Loucy (cell line): Measurements from ENCODE around the gene STOM.

Experiments
- H2AFZ ChIP-seq: fragments of 200-600 bp; sonication (generic); 2 replicates; pipeline ENCODE4 v1.6.0; 2016; ENCODE audit warnings: antibody characterized with exemption, mild to moderate bottlenecking, low read length, moderate library complexity
- H3F3A ChIP-seq: fragments of 200-600 bp; 2 replicates; pipeline ENCODE4 v1.6.0; 2016; ENCODE audit warnings: antibody characterized with exemption, low read depth, mild to moderate bottlenecking
- H3K27me3 ChIP-seq: fragments of 200-600 bp; sonication (generic); 2 replicates; pipeline ENCODE4 v1.6.1; 2014; ENCODE audit warnings: low read length, mild to moderate bottlenecking; ENCODE audit not compliant: insufficient read depth, poor library complexity, severe bottlenecking
- H3K36me3 ChIP-seq: fragments of 200-600 bp; sonication (generic); 2 replicates; pipeline ENCODE4 v1.6.1; 2016; ENCODE audit warnings: low read length; ENCODE audit not compliant: insufficient read depth
- H3K4me1 ChIP-seq: fragments of 200-600 bp; sonication (generic); 2 replicates; pipeline ENCODE4 v1.5.1; 2014; ENCODE audit warnings: low read length, mild to moderate bottlenecking; ENCODE audit not compliant: insufficient read depth, poor library complexity, severe bottlenecking
- H3K4me2 ChIP-seq: fragments of 200-600 bp; sonication (generic); 2 replicates; pipeline ENCODE4 v1.6.0; 2014; ENCODE audit warnings: antibody characterized with exemption, low read length, low read depth, mild to moderate bottlenecking; ENCODE audit not compliant: poor library complexity, severe bottlenecking
- H3K4me3 ChIP-seq: fragments of 200-600 bp; sonication (generic); 2 replicates; pipeline ENCODE4 v1.5.1; 2014; ENCODE audit warnings: low read length, mild to moderate bottlenecking, mixed read lengths; ENCODE audit not compliant: poor library complexity, severe bottlenecking
- H3K79me2 ChIP-seq: fragments of 200-600 bp; sonication (generic); 2 replicates; pipeline ENCODE4 v1.6.1; 2014; ENCODE audit warnings: low read length; ENCODE audit not compliant: insufficient read depth
- H3K9ac ChIP-seq: fragments of 200-600 bp; sonication (generic); 2 replicates; pipeline ENCODE4 v1.6.0; 2014; ENCODE audit warnings: mild to moderate bottlenecking, low read depth, low read length, moderate library complexity; ENCODE audit not compliant: poor library complexity, severe bottlenecking
- H3K9me2 ChIP-seq: fragments of 200-600 bp; sonication (generic); replicated peaks from 2 replicates; pipeline ENCODE4 v1.6.1; 2016; ENCODE audit warnings: low read depth, low read length, mixed read lengths
- H3K9me3 ChIP-seq: fragments of 200-600 bp; sonication (generic); 2 replicates; pipeline ENCODE4 v1.6.1; 2014; ENCODE audit warnings: mild to moderate bottlenecking, antibody characterized with exemption, low read length, low read depth; ENCODE audit not compliant: insufficient read depth
- H4K20me1 ChIP-seq: fragments of 200-600 bp; sonication (generic); 2 replicates; pipeline ENCODE4 v1.6.0; 2014; ENCODE audit warnings: antibody characterized with exemption, low read length, mild to moderate bottlenecking; ENCODE audit not compliant: insufficient read depth, poor library complexity, severe bottlenecking
- EZH2phosphoT487 ChIP-seq: fragments of 200-600 bp; IDR thresholded peaks from 2 replicates; pipeline ENCODE4 v1.6.1; 2018; ENCODE audit warnings: antibody characterized with exemption, mild to moderate bottlenecking, moderate library complexity, borderline replicate concordance
- TF ChIP-seq, protein P1 (sequence below): fragments of 200-600 bp; sonication (generic); conservative IDR thresholded peaks from 2 replicates; pipeline ENCODE4 v1.5.1; 2014; ENCODE audit warnings: mild to moderate bottlenecking, antibody characterized with exemption, low read length

Gene STOM

DNA sequence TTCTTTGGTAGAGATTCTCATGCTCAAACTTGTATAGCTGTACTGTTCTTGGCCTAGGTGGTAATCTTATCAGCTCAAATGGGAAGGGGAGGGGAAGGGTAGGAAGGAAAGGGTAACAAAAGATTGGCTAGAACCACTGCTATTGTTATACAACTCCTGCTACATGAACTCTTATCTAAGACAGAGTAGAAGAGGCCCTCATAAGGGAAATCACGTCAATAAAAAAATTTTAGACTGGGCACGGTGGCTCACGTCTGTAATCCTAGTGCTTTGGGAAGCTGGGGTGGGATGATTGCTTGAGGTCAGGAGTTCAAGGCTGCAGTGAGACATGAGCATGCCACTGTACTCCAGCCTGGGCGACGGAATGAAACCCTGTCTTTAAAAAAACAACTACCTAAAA, 15.9 kb downstream of the STOM start:
- peaks cover 19% of the 10 kb centered on the region for H3K27me3 ChIP-seq
- no peaks in the 10 kb centered on the region for H3K36me3 ChIP-seq
- no peak overlapping the region for H3K4me2 ChIP-seq
- H3K4me1 ChIP-seq = peaks cover 30% of the 10 kb centered on the region
- H3K79me2 ChIP-seq = no peaks in the 10 kb centered on the region
- H3K9me3 ChIP-seq = no peaks in the 10 kb centered on the region
- H3K9me2 ChIP-seq = no peaks in the 10 kb centered on the region
- TF ChIP-seq, protein P1, sequence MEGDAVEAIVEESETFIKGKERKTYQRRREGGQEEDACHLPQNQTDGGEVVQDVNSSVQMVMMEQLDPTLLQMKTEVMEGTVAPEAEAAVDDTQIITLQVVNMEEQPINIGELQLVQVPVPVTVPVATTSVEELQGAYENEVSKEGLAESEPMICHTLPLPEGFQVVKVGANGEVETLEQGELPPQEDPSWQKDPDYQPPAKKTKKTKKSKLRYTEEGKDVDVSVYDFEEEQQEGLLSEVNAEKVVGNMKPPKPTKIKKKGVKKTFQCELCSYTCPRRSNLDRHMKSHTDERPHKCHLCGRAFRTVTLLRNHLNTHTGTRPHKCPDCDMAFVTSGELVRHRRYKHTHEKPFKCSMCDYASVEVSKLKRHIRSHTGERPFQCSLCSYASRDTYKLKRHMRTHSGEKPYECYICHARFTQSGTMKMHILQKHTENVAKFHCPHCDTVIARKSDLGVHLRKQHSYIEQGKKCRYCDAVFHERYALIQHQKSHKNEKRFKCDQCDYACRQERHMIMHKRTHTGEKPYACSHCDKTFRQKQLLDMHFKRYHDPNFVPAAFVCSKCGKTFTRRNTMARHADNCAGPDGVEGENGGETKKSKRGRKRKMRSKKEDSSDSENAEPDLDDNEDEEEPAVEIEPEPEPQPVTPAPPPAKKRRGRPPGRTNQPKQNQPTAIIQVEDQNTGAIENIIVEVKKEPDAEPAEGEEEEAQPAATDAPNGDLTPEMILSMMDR = no peak
- no peak for TF ChIP-seq EZH2phosphoT487
- no peak overlapping the region for H3K9ac ChIP-seq
- H3F3A ChIP-seq = no peaks in the 10 kb centered on the region; the same call in 1 of the 2 replicates
- H4K20me1 ChIP-seq = no peaks in the 10 kb centered on the region
- H2AFZ ChIP-seq = no peak overlapping the region; the same call in 1 of the 2 replicates
- H3K4me3 ChIP-seq = no peak overlapping the region

DNA sequence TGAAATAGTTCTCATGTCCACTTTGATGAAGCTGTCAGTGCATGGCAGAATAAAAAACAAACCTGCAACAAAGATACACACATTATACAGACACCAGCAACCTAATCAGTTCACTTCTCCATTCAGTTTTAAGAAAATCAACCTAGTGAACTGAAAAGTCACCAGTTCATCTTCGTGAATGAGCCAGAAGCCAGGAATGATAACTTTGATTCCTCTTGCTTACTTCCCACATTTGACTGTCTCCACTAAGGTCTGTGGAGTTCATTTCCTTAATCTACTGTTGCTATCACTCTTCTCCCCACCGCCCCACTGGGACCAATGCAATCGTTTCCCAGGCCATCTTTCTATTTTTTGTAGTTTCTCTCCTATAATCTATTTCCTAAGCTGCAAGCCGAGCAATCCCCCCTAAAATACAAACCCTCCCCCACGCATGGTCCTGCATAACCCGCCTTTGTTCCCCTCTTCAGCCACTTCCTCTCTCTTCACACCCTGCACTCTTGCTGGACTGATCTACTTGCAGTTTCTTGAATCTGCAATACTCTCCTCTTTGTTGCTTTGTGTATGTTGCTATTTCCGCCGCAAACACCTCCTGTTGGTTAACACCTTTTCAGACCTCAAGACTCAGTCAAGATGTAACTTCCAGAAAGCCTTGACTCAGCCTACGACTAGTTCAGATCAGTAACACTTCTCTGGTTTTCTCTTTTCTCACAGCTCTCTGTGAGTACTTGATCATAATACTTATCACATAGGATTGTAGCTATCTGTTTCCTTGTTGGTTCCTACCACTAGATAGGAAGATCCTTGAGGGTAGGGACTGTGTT, 16.6 kb downstream of the STOM start:
- no peaks in the 10 kb centered on the region for H3K9me3 ChIP-seq
- H3K36me3 ChIP-seq = no peaks in the 10 kb centered on the region
- H3K4me1 ChIP-seq = peaks cover 23% of the 10 kb centered on the region
- TF ChIP-seq EZH2phosphoT487 = no peak
- TF ChIP-seq, protein P1 = no peak
- peaks cover 24% of the 10 kb centered on the region for H3K27me3 ChIP-seq
- no peak overlapping the region for H3K9ac ChIP-seq
- H4K20me1 ChIP-seq = no peaks in the 10 kb centered on the region
- no peaks in the 10 kb centered on the region for H3K9me2 ChIP-seq
- no peak overlapping the region for H3K4me3 ChIP-seq
- H2AFZ ChIP-seq = peak overlapping the region; percentile 53
- no peak overlapping the region for H3K4me2 ChIP-seq
- H3F3A ChIP-seq = no peaks in the 10 kb centered on the region; the same call in 1 of the 2 replicates
- H3K79me2 ChIP-seq = no peaks in the 10 kb centered on the region

DNA sequence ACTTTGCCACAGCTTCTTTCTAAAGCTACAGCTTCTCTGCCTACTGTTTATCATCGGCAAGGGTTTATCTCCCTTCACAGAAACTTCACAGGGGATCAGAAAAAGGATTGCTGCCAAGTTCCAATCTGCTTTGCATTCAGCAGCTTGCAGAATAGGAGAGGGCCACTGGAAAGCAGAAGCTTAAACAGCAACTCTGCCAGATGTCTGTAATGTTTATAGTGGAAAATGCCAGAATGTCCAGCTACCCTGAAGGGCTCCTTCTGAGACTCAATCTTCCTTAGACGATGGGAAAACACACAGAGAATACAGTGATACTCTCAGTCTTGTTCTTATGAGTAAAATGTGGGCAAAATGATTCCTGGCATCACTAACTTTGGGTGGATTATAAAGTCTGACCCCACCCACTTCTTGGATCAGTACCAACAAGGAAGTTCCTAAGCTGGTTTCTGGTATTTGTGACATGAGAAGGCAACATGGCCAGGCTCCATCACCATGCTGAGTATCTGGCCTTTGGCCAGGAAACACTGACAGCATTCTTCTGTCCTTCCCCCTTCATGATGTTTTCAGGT, 19.0 kb downstream of the STOM start:
- Histone ChIP-seq H3K36me3 (no peaks in the 10 kb centered on the region), H3F3A (no peaks in the 10 kb centered on the region), H4K20me1 (no peaks in the 10 kb centered on the region), H3K9me2 (no peaks in the 10 kb centered on the region), H3K9me3 (no peaks in the 10 kb centered on the region), H3K4me3 (no peak overlapping the region), H2AFZ (no peak overlapping the region), H3K4me1 (peaks cover 11% of the 10 kb centered on the region), H3K79me2 (no peaks in the 10 kb centered on the region), H3K4me2 (no peak overlapping the region), H3K27me3 (peaks cover 24% of the 10 kb centered on the region), H3K9ac (no peak overlapping the region)
- TF ChIP-seq, protein P1 = no peak
- TF ChIP-seq EZH2phosphoT487 = no peak
